Parathyroid adenoma (tissue), 2 donors: ENCODE results near the gene ZNF462.

ENCODE experiments used
- H2AFZ ChIP-seq: fragments of 300-600 bp; sonication (generic); one replicate; pipeline ENCODE4 v1.7.0; 2017; ENCODE audit warnings: antibody characterized with exemption, mild to moderate bottlenecking
- H3K27ac ChIP-seq: fragments of 300-600 bp; sonication (generic); one replicate; pipeline ENCODE4 v1.7.0; 2017
- H3K27me3 ChIP-seq: fragments of 300-600 bp; sonication (generic); one replicate; pipeline ENCODE4 v1.7.0; 2017; ENCODE audit warnings: low read length; ENCODE audit not compliant: control insufficient read depth, insufficient read depth
- H3K36me3 ChIP-seq: fragments of 300-600 bp; sonication (generic); one replicate; pipeline ENCODE4 v1.7.0; 2017; ENCODE audit warnings: low read length; ENCODE audit not compliant: control insufficient read depth, insufficient read depth
- H3K4me1 ChIP-seq: fragments of 300-600 bp; sonication (generic); one replicate; pipeline ENCODE4 v1.7.0; 2017; ENCODE audit warnings: control low read depth
- H3K4me2 ChIP-seq: fragments of 300-600 bp; sonication (generic); one replicate; pipeline ENCODE4 v1.7.0; 2017; ENCODE audit warnings: low read length
- H3K4me3 ChIP-seq: fragments of 300-600 bp; sonication (generic); one replicate; pipeline ENCODE4 v1.7.0; 2017; ENCODE audit warnings: low read depth, low read length
- H3K79me2 ChIP-seq: fragments of 300-600 bp; sonication (generic); one replicate; pipeline ENCODE4 v1.7.0; 2017; ENCODE audit warnings: control low read depth
- H3K9ac ChIP-seq: fragments of 300-600 bp; sonication (generic); one replicate; pipeline ENCODE4 v1.7.0; 2017; ENCODE audit warnings: mild to moderate bottlenecking
- H3K9me3 ChIP-seq: fragments of 300-600 bp; sonication (generic); one replicate; pipeline ENCODE4 v1.7.0; 2017; ENCODE audit warnings: low read length; ENCODE audit not compliant: control insufficient read depth
- CTCF ChIP-seq: fragments of 300-600 bp; sonication (generic); IDR thresholded peaks from one replicate; pipeline ENCODE4 v1.7.0; 2017; ENCODE audit warnings: antibody characterized with exemption, mild to moderate bottlenecking
- donor health status: primary hyperparathyroidism.

Gene ZNF462

GRCh38 chr9:106993603-106994002 is 130.6 kb downstream of the ZNF462 start:
- Histone ChIP-seq H3K4me3 (no peak overlapping the region), H3K36me3 (no peaks in the 10 kb centered on the region), H3K9me3 (no peaks in the 10 kb centered on the region), H3K27me3 (no peaks in the 10 kb centered on the region), H3K4me1 (no peaks in the 10 kb centered on the region), H2AFZ (no peak overlapping the region), H3K4me2 (no peak overlapping the region), H3K27ac (no peak overlapping the region), H3K9ac (no peak overlapping the region), H3K79me2 (no peaks in the 10 kb centered on the region)
- no peak for TF ChIP-seq CTCF

GRCh38 chr9:106994463-106994862 is 131.5 kb downstream of the ZNF462 start:
- Histone ChIP-seq H3K9me3 (no peaks in the 10 kb centered on the region), H3K9ac (no peak overlapping the region), H2AFZ (no peak overlapping the region), H3K4me3 (no peak overlapping the region), H3K4me2 (no peak overlapping the region), H3K27me3 (no peaks in the 10 kb centered on the region), H3K79me2 (no peaks in the 10 kb centered on the region), H3K36me3 (no peaks in the 10 kb centered on the region), H3K27ac (no peak overlapping the region), H3K4me1 (no peaks in the 10 kb centered on the region)
- no peak for TF ChIP-seq CTCF

GRCh38 chr9:107000218-107000617 is 137.3 kb downstream of the ZNF462 start:
- H3K27ac ChIP-seq = no peak overlapping the region
- no peaks in the 10 kb centered on the region for H3K79me2 ChIP-seq
- no peak overlapping the region for H3K4me3 ChIP-seq
- H3K4me1 ChIP-seq = no peaks in the 10 kb centered on the region
- no peaks in the 10 kb centered on the region for H3K27me3 ChIP-seq
- H3K9ac ChIP-seq = no peak overlapping the region
- no peaks in the 10 kb centered on the region for H3K9me3 ChIP-seq
- H3K4me2 ChIP-seq = no peak overlapping the region
- no peak overlapping the region for H2AFZ ChIP-seq
- H3K36me3 ChIP-seq = no peaks in the 10 kb centered on the region
- TF ChIP-seq CTCF = no peak

- TF ChIP-seq CTCF = no peak
- H3K9ac ChIP-seq = no peak overlapping the region
Measured at GRCh38 chr9:107005201-107005600, 142.2 kb downstream of the ZNF462 start.

GRCh38 chr9:107007402-107007801 is 144.4 kb downstream of the ZNF462 start:
- Histone ChIP-seq H3K4me2 (no peak overlapping the region), H3K36me3 (no peaks in the 10 kb centered on the region)
- no peak for TF ChIP-seq CTCF

More at GRCh38 chr9:107005201-107005600, 142.2 kb downstream of the ZNF462 start:
- Histone ChIP-seq H3K9me3 (no peaks in the 10 kb centered on the region), H3K4me3 (no peak overlapping the region), H3K27ac (no peak overlapping the region), H3K4me2 (no peak overlapping the region), H3K27me3 (no peaks in the 10 kb centered on the region), H3K4me1 (no peaks in the 10 kb centered on the region), H3K36me3 (no peaks in the 10 kb centered on the region), H3K79me2 (no peaks in the 10 kb centered on the region), H2AFZ (no peak overlapping the region)

More at GRCh38 chr9:107007402-107007801, 144.4 kb downstream of the ZNF462 start:
- no peaks in the 10 kb centered on the region for H3K27me3 ChIP-seq
- no peaks in the 10 kb centered on the region for H3K79me2 ChIP-seq
- H3K27ac ChIP-seq = no peak overlapping the region
- no peaks in the 10 kb centered on the region for H3K9me3 ChIP-seq
- H3K9ac ChIP-seq = no peak overlapping the region
- no peaks in the 10 kb centered on the region for H3K4me1 ChIP-seq
- H2AFZ ChIP-seq = no peak overlapping the region
- no peak overlapping the region for H3K4me3 ChIP-seq
